ENCODE results near the gene CALHM2. TPM values are rescaled to one million over a fixed set of nuclear protein-coding genes. Genes with fewer than 3 reads are reported as not detected.
"Not testable (repeated sequence)": the region's sequence is repeated elsewhere in the genome, so short reads cannot be mapped to it uniquely, and the experiment has no call there.

Gene CALHM2
- polyA plus RNA-seq, 1 donor from 2014 or later, result 35.0 TPM

DNA sequence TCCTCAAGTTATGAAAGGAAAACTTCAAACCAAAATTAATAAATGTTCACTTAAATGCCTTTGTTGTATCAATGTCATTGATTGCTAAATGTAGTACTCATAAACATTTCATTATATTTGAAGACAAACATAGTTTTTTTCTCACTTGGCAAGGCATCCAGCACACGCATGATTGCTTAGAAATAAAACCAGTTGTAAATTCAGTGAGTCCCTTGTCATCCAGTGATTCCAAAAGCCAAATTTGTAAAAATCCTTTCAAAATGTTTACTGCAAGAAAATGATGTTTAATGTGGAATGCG lies 35.2 kb upstream of the CALHM2 start:
- no peaks in the 10 kb centered on the region for H3K9me3 Mint-ChIP-seq
- no peak overlapping the region for H3K27ac Mint-ChIP-seq
- H3K36me3 Mint-ChIP-seq, result no peaks in the 10 kb centered on the region

DNA sequence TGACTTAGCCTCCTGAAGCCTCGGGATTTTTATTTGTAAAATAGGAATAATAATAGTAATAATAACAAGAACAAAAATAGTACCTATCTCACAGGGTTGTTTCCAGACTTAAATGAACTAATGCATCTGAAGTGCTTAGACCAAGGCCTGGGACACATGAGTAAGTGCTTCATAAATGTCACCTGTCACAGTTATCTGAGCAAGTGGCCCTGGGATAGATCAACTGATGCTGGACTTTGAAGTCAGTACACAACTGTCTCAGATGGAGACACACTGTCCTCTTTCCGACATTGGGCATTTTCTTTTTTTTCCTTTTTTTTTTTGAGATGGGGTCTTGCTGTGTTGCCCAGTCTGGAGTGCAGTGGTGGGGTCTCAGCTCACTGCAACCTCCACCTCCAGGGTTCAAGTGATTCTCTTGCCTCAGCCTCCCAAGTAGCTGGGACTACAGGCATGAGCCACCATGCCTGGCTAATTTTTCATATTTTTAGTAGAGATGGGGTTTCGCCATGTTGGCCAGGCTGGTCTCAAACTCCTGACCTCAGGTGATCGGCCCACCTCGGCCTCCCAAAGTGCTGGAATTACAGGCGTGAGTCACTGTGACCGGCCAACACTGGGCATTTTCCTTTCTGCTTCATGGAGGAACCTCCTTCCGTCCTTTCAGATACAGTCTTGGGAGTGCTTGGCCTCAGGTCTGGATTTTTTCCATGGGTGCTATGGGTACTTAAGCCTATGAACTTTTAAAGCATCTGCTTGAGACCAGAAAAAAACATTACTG lies 34.7 kb upstream of the CALHM2 start:
- Mint-ChIP-seq H3K4me1 (peaks cover 14 to 17% (median 17%) of the 10 kb centered on the region in 3 donors), H3K27ac (peak overlapping the region in 1 of 3 donors; percentile 41)
- not testable (repeated sequence) for H3K4me3 Mint-ChIP-seq, H3K27me3 Mint-ChIP-seq, H3K9me3 Mint-ChIP-seq, H3K36me3 Mint-ChIP-seq

More for the DNA sequence above, 35.2 kb upstream of the CALHM2 start:
- Mint-ChIP-seq H3K4me3 (no peak overlapping the region), H3K27me3 (no peaks in the 10 kb centered on the region), H3K4me1 (peaks cover 14 to 15% (median 14%) of the 10 kb centered on the region in 3 donors)

- H3K27ac Mint-ChIP-seq, result peak overlapping the region in 1 of 3 donors; percentile 19
- no peaks in the 10 kb centered on the region for H3K9me3 Mint-ChIP-seq
Measured at GRCh38 chr10:103481974-103482531, 29.9 kb upstream of the CALHM2 start.

DNA sequence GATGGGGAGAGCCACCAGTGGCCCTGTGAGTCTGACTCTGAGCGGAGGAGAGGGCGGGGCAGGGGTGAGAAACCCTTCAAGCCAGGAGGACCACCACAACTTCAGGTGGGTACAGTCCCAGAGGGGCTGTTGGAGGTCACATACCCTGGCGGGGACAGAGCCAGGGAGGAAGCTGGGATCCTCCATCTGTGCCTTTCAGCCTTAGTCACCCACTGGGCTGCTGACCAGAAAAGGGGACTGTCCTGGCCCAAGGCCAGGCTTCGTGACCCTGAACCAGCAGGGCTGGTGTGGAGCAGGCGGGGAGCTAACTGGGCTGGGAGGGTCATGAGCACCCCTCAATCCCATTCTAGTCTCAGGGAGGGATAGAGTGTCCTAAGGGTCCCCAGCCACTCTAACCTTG lies 28.4 kb upstream of the CALHM2 start:
- no peak overlapping the region for H3K27ac Mint-ChIP-seq
- H3K4me3 Mint-ChIP-seq, result no peak overlapping the region
- peaks cover 11 to 15% (median 12%) of the 10 kb centered on the region in 3 donors for H3K4me1 Mint-ChIP-seq
- H3K36me3 Mint-ChIP-seq, result peaks cover 2% of the 10 kb centered on the region
- no peaks in the 10 kb centered on the region for H3K27me3 Mint-ChIP-seq
- no peaks in the 10 kb centered on the region for H3K9me3 Mint-ChIP-seq

More at GRCh38 chr10:103481974-103482531, 29.9 kb upstream of the CALHM2 start:
- peaks cover 11 to 12% (median 11%) of the 10 kb centered on the region in 3 donors for H3K4me1 Mint-ChIP-seq
- H3K4me3 Mint-ChIP-seq, result no peak overlapping the region
- no peaks in the 10 kb centered on the region for H3K27me3 Mint-ChIP-seq
- H3K36me3 Mint-ChIP-seq, result peaks cover 2% of the 10 kb centered on the region

- no peaks in the 10 kb centered on the region for H3K27me3 Mint-ChIP-seq
- peaks cover 11 to 16% (median 13%) of the 10 kb centered on the region in 3 donors for H3K4me1 Mint-ChIP-seq
- H3K36me3 Mint-ChIP-seq, result peaks cover 2% of the 10 kb centered on the region
- no peak within 1 kb of the TSS for H3K4me3 Mint-ChIP-seq
- H3K9me3 Mint-ChIP-seq, result no peaks in the 10 kb centered on the region
- peak within 1 kb of the TSS in 2 of 3 donors; percentile 61 to 81 for H3K27ac Mint-ChIP-seq
Measured at GRCh38 chr10:103479135-103479534, 27.0 kb upstream of the CALHM2 start, which contains the start of gene CALHM3. Gene CALHM3 (minus strand): TSS chr10:103479240. CDS start chr10:103479032, 208 bp downstream.

DNA sequence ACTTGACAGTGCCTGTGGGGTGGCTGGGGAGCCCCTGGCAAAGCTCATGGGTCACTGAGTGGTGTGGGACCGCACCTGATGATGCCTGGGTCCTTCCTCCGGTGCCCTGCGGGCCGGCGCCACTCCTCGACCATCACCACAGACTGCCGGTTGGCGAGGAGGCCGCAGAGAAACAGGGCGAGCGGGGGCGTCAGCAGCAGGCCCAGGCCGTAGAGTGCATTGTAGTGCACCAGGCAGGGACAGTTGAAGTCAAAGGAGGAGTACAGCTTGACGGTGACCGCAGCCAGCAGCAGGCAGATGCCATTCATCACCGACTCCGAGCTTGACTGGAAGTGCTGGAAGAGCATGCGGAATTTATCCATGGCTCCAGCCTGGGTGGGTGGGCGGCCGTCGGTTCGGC lies 26.5 kb upstream of the CALHM2 start:
- Mint-ChIP-seq H3K9me3 (no peaks in the 10 kb centered on the region), H3K36me3 (peaks cover 2% of the 10 kb centered on the region), H3K27me3 (no peaks in the 10 kb centered on the region), H3K4me1 (peaks cover 11 to 18% (median 16%) of the 10 kb centered on the region in 3 donors), H3K4me3 (no peak overlapping the region), H3K27ac (no peak overlapping the region)

DNA sequence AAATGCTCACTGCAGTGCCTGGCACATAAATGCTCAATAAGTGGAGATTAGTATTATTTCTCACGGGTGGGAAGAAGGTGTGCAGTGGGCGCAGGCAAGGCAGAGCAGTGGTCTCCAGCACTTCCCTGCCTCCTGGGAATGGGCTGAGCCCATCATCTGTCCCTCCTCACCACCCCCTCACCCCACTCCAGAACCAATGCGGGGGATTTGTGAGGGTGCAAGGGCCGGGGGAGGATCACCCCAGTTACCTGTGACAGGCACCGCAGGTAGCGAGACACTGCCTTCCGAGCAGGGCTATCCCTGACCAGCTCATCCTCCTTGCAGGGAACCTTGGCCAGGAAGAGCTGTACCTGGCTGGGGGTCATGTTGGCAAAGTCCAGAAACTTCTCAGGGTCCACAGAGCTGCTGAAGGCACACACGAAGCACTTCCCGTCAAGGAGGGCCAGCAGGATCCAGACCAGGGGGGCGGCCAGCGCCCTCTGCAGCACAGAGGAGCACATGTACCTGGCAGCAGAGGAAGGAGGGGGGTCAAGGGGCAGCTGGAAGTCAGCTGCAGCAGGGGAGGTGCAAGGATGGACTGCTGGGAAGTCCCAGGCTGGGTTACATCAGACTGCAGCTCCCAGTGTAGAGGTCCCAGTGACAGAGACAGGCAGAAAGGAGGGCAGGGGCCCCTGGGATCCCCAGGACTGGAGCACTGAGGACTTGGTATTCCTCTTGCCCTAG lies 24.0 kb upstream of the CALHM2 start:
- Mint-ChIP-seq H3K36me3 (peaks cover 2% of the 10 kb centered on the region), H3K27me3 (no peaks in the 10 kb centered on the region), H3K4me1 (peaks cover 15 to 26% (median 24%) of the 10 kb centered on the region in 3 donors), H3K27ac (peak overlapping the region in 2 of 3 donors; percentile 21 to 80), H3K9me3 (no peaks in the 10 kb centered on the region), H3K4me3 (no peak overlapping the region)

GRCh38 chr10:103475437-103475836 lies 23.3 kb upstream of the CALHM2 start:
- no peaks in the 10 kb centered on the region for H3K9me3 Mint-ChIP-seq
- peaks cover 2% of the 10 kb centered on the region for H3K36me3 Mint-ChIP-seq
- peaks cover 23 to 34% (median 31%) of the 10 kb centered on the region in 3 donors for H3K4me1 Mint-ChIP-seq
- H3K27ac Mint-ChIP-seq, result peak overlapping the region in 1 of 3 donors; percentile 85
- no peak overlapping the region for H3K4me3 Mint-ChIP-seq
- no peaks in the 10 kb centered on the region for H3K27me3 Mint-ChIP-seq

DNA sequence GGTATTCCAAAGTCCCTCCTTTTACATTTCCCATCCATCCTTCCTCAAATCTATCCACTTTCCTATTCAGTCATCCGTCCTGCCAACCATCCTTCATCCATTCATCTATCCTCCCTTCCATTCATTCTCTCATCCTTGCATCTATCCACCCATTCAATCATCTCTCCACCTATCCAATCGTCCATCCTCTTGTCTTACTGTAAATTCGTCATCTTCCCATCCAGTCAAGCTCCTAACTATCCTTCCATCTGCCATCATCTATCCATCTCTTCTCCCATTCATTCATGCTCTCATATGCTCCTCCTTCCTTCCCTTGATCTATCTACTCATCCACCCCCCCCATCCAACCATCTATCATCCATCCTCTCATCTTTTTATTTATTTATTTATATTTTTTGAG lies 21.9 kb upstream of the CALHM2 start:
- peak overlapping the region in 1 of 3 donors; percentile 4 for H3K27ac Mint-ChIP-seq
- no peak overlapping the region for H3K4me3 Mint-ChIP-seq
- H3K27me3 Mint-ChIP-seq, result no peaks in the 10 kb centered on the region
- peaks cover 33 to 41% (median 38%) of the 10 kb centered on the region in 3 donors for H3K4me1 Mint-ChIP-seq
- peaks cover 2% of the 10 kb centered on the region for H3K36me3 Mint-ChIP-seq
- no peaks in the 10 kb centered on the region for H3K9me3 Mint-ChIP-seq

DNA sequence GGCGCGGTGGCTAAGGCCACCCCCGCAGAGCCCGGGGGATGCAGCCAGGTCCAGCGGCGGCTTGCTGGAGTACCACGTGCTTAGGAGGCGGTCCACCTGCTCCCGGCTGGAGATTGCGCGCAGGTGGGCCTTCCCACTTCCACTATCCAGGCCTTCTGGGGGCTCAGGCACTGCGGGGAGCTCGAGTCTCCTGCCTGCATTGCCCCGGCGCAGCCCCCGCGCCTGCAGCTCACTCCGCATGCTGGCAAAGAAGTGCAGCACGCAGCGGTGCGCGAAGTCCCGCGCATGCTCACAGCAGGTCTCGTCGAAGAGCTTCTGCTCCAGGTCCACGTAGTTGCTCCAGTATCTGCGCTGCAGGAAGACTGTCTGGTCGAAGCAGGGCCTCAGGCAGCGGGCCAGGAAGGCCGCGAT lies 21.1 kb upstream of the CALHM2 start:
- Mint-ChIP-seq H3K27ac (peak overlapping the region in 2 of 3 donors; percentile 79 to 86), H3K4me1 (peaks cover 34 to 47% (median 41%) of the 10 kb centered on the region in 3 donors), H3K4me3 (no peak overlapping the region), H3K27me3 (no peaks in the 10 kb centered on the region), H3K9me3 (no peaks in the 10 kb centered on the region), H3K36me3 (peaks cover 2% of the 10 kb centered on the region)

GRCh38 chr10:103472005-103472404 lies 19.8 kb upstream of the CALHM2 start:
- Mint-ChIP-seq H3K4me1 (peaks cover 41 to 58% (median 54%) of the 10 kb centered on the region in 3 donors), H3K27ac (peak overlapping the region; percentile 94 to 99 (median 96)), H3K36me3 (no peaks in the 10 kb centered on the region), H3K27me3 (no peaks in the 10 kb centered on the region), H3K4me3 (peak overlapping the region; percentile 68 to 95 (median 83)), H3K9me3 (no peaks in the 10 kb centered on the region)

DNA sequence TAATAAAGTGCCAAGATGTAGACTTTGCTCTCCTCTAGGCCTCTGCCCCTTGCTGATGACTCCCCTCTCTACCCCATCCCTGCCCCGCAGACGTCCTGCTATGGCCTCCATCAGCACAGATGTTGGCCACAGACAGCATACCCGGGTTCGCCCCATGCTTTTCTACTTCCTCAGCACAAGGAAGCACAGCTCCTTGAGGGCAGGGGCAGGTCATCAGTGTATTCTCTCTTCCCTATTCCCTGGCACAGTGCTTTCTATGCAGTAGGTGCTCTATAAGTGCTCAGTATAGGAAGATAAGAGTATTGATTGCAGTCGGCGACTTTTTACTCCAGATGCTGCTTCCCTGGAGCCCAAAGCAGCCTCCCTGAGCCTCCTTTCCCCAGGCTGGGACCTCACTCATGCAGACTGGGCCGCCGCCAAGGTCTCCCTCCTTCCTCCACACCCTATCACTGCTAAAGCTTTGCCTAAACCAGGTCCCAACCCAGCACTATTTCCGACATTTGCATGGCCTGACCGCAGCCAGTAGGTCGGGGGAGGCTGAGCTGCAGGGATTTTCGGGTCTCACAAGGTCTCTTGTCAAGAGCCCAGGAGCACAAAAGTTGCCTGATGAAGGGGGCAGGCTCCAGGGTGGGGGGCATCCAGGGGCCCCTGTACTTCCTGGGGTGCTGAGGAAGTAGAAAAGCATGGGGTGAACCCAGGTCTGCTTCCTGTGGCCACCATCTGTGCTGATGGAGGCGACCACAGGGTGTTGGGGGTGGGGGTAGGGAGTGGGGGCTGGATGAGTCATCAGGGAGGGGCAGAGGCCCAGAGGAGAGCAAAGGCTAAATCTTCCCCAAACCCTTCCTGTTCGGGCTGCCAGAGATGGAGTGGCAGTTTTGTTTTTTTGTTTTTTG lies 18.8 kb upstream of the CALHM2 start:
- Mint-ChIP-seq H3K4me3 (peak overlapping the region; percentile 68 to 95 (median 83)), H3K27me3 (no peaks in the 10 kb centered on the region), H3K9me3 (no peaks in the 10 kb centered on the region), H3K36me3 (no peaks in the 10 kb centered on the region), H3K27ac (peak overlapping the region; percentile 94 to 99 (median 96)), H3K4me1 (peaks cover 47 to 63% (median 56%) of the 10 kb centered on the region in 3 donors)

DNA sequence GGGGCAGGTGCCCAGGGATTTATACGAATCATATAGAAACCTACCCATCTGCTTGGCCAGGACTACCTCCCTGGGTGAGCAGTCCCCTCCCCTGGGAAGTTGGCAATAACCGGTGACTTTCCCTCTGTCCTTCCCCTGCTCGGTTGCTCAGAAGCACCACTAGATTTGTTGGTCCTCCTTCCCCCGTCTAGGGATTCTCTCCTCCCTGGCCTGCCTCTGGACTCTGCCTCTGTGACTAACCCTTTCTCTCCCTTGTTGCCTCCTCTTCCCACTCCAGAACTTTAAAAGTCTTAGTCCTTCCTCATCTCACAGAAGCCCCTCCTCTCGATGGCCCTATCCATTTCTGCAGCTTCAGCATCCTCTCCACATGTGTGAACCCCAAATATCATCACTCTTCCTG lies 17.0 kb upstream of the CALHM2 start:
- H3K4me1 Mint-ChIP-seq, result peaks cover 50 to 65% (median 65%) of the 10 kb centered on the region in 3 donors
- H3K27me3 Mint-ChIP-seq, result no peaks in the 10 kb centered on the region
- H3K27ac Mint-ChIP-seq, result peak overlapping the region; percentile 81 to 96 (median 94)
- H3K9me3 Mint-ChIP-seq, result no peaks in the 10 kb centered on the region
- peak overlapping the region in 2 of 4 donors; percentile 67 to 68 for H3K4me3 Mint-ChIP-seq
- no peaks in the 10 kb centered on the region for H3K36me3 Mint-ChIP-seq

- H3K4me3 Mint-ChIP-seq, result peak overlapping the region; percentile 53 to 89 (median 78)
- peak overlapping the region; percentile 87 to 97 (median 94) for H3K27ac Mint-ChIP-seq
- no peaks in the 10 kb centered on the region for H3K36me3 Mint-ChIP-seq
- peaks cover 50 to 60% (median 57%) of the 10 kb centered on the region in 3 donors for H3K4me1 Mint-ChIP-seq
- H3K9me3 Mint-ChIP-seq, result no peaks in the 10 kb centered on the region
- H3K27me3 Mint-ChIP-seq, result no peaks in the 10 kb centered on the region
Measured at GRCh38 chr10:103467406-103467805, 15.2 kb upstream of the CALHM2 start.
